Uterus (tissue), 4 donors: Measurements from ENCODE around the gene RELL1. TPM values are rescaled to one million over a fixed set of nuclear protein-coding genes. Genes with fewer than 3 reads are reported as not detected.

ENCODE experiments used
- DNase-seq, 2 donors: peaks; one replicate each; pipeline ENCODE4 v3.0.0-alpha.2; 2019 to 2020
- H3K27ac ChIP-seq, 2 donors: fragments of 200-600 bp; sonication (generic); 1 replicate in 1 of 2; 2 replicates in 1 of 2; pipeline ENCODE4 v1.5.1; 2016 to 2018
- H3K27me3 ChIP-seq, 2 donors: fragments of 200-600 bp; sonication (generic); one replicate each; pipeline ENCODE4 v1.5.1; 2018 to 2019; ENCODE audit warnings: control low read depth in 1 of 2
- H3K36me3 ChIP-seq, 2 donors: fragments of 200-600 bp; sonication (generic); one replicate each; pipeline ENCODE4 v1.5.1; 2019; ENCODE audit warnings: control low read depth in 1 of 2
- H3K4me1 ChIP-seq, 2 donors: fragments of 200-600 bp; sonication (generic); one replicate each; pipeline ENCODE4 v1.5.1; 2018 to 2019; ENCODE audit warnings: control low read depth in 1 of 2
- H3K4me3 ChIP-seq, 2 donors: fragments of 200-600 bp; sonication (generic); 1 replicate in 1 of 2; 2 replicates in 1 of 2; pipeline ENCODE4 v1.5.1; 2018 to 2019; ENCODE audit warnings: mild to moderate bottlenecking in 1 of 2
- H3K9me3 ChIP-seq, 2 donors: fragments of 200-600 bp; sonication (generic); one replicate each; pipeline ENCODE4 v1.5.1; 2019; ENCODE audit warnings: control low read depth in 1 of 2
- POLR2A ChIP-seq, 2 donors: fragments of 450-650 bp; IDR thresholded peaks; one replicate each; pipeline ENCODE4 v1.6.1; 2016; ENCODE audit warnings: antibody characterized with exemption in 2 of 2, mild to moderate bottlenecking in 1 of 2, moderate library complexity in 1 of 2
- intact Hi-C: fragments of 100-400 bp; cut with DNase I; formaldehyde crosslinking; loops from one replicate; pipeline ENCODE4 v1.15.1; 2023; ENCODE audit warnings: low total_unique reads
- total RNA-seq, 4 donors: library from RNA; depleted of rRNA in 3 of 4; stranded (reverse); fragments of >200 nt in 3 of 4; gene quantifications; one replicate each; pipeline versions ENCODE4 v1.1.0 to v1.2.4, GENCODE V29; 2014 to 2023
- TF ChIP-seq, protein P1 (sequence below), 4 experiments: fragments of 200-600 bp in 2 of 4; fragments of 450-650 bp in 2 of 4; sonication (generic) in 2 of 4; IDR thresholded peaks; one replicate each; pipeline ENCODE4 v1.5.1; 2016 to 2019; ENCODE audit warnings: antibody characterized with exemption in 4 of 4, mild to moderate bottlenecking in 2 of 4, moderate library complexity in 1 of 4
- donor health status: DM: yes; HTN: yes; CAD: no.

The RELL1 gene
- total RNA-seq, 4 donors from 2014 or later, result 21.2 to 64.0 (median 44.3) TPM

DNA sequence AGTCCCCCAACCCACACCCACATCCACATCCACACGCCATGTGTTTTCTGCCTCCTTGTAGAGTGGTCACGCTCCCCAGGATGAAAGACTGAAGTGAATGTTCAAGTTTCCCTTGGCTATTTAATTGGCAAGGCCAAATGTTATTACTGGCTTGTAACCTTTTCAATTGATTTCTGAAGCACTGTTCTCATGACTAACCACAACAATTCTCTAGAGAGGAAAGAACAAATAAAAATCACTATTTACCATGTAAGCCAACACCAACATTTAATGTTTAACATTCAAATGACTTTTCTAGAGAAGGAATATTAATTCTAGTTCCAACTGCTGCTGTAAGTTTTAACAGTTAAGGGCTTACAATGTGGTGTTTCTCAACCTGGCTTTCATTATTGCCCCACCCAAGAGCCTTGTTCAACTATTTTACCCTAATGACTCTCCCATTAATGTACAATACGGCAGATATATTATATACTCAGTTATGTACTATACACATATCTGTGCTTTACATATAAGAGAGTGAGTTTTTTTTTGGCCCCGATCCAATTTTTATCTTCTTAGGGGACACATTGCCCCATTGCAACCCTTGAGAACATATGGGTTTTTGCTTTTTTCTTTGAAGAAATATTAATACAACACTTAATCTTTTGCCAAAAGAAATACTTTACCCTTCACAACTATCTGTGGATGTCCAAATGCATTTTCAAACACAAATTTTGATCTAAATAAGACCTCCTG is 46.5 kb downstream of the RELL1 start:
- no peak overlapping the region for H3K27ac ChIP-seq
- intact Hi-C loops, result no loop called here

DNA sequence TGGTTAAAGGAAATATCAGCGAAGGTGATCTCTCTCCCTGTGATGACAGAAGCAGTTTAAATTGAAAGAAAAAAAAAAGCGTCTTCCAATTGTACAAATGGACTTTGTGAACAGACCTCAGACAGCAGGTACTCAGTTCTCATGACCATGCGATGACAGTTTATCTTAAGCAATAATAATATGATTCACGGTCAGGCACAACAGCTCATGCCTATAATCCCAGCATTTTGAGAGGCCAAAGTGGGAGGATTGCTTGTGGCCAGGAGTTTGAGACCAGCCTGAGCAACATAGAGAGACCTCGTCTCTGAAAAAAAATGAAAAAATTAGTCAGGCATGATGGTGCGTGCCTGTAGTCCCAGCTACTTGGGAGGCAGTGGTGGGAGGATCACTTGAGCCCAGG is 51.0 kb downstream of the RELL1 start:
- H3K27me3 ChIP-seq, result no peaks in the 10 kb centered on the region
- intact Hi-C loops, result no loop called here
- no peak overlapping the region for H3K4me3 ChIP-seq
- TF ChIP-seq, protein P1, sequence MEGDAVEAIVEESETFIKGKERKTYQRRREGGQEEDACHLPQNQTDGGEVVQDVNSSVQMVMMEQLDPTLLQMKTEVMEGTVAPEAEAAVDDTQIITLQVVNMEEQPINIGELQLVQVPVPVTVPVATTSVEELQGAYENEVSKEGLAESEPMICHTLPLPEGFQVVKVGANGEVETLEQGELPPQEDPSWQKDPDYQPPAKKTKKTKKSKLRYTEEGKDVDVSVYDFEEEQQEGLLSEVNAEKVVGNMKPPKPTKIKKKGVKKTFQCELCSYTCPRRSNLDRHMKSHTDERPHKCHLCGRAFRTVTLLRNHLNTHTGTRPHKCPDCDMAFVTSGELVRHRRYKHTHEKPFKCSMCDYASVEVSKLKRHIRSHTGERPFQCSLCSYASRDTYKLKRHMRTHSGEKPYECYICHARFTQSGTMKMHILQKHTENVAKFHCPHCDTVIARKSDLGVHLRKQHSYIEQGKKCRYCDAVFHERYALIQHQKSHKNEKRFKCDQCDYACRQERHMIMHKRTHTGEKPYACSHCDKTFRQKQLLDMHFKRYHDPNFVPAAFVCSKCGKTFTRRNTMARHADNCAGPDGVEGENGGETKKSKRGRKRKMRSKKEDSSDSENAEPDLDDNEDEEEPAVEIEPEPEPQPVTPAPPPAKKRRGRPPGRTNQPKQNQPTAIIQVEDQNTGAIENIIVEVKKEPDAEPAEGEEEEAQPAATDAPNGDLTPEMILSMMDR (IDR thresholded peaks at IDR 0.05), result no peak
- TF ChIP-seq POLR2A (IDR thresholded peaks at IDR 0.05), result no peak
- DNase-seq, result no peak
- no peak overlapping the region for H3K27ac ChIP-seq
- H3K9me3 ChIP-seq, result no peaks in the 10 kb centered on the region
- H3K4me1 ChIP-seq, result peaks cover 0 to 4% of the 10 kb centered on the region in 2 donors
- no peaks in the 10 kb centered on the region for H3K36me3 ChIP-seq

More for the DNA sequence above, 46.5 kb downstream of the RELL1 start:
- Histone ChIP-seq H3K4me1 (no peaks in the 10 kb centered on the region), H3K27me3 (no peaks in the 10 kb centered on the region), H3K4me3 (no peak overlapping the region), H3K9me3 (no peaks in the 10 kb centered on the region), H3K36me3 (no peaks in the 10 kb centered on the region)
- TF ChIP-seq, protein P1 (IDR thresholded peaks at IDR 0.05), result no peak
- TF ChIP-seq POLR2A (IDR thresholded peaks at IDR 0.05), result no peak
- DNase-seq, result no peak

DNA sequence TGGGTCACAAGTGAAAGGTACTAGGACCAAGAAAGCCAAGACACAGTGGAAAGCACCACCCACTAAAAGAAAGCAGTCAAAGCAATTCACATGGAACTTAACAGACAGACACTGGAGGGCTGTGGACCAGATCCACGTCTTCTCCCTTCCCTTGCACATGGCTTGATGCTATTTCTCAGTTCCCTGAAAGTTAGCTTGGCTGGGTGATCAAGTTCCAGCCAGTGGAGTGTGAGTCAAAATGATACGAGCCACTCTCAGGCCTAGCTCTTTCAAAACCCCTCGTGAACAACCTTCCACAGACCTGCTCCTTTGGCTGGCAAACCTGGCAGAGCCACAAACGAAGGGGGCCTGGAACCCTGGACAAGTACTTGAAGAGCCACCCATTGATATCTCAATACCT is 52.0 kb downstream of the RELL1 start:
- H3K27me3 ChIP-seq, result no peaks in the 10 kb centered on the region
- no peak overlapping the region for H3K27ac ChIP-seq
- TF ChIP-seq POLR2A (IDR thresholded peaks at IDR 0.05), result no peak
- TF ChIP-seq, protein P1 (IDR thresholded peaks at IDR 0.05), result no peak
- H3K9me3 ChIP-seq, result no peaks in the 10 kb centered on the region
- no peak for DNase-seq
- peaks cover 0 to 4% of the 10 kb centered on the region in 2 donors for H3K4me1 ChIP-seq
- no peaks in the 10 kb centered on the region for H3K36me3 ChIP-seq
- intact Hi-C loops, result no loop called here
- no peak overlapping the region for H3K4me3 ChIP-seq

DNA sequence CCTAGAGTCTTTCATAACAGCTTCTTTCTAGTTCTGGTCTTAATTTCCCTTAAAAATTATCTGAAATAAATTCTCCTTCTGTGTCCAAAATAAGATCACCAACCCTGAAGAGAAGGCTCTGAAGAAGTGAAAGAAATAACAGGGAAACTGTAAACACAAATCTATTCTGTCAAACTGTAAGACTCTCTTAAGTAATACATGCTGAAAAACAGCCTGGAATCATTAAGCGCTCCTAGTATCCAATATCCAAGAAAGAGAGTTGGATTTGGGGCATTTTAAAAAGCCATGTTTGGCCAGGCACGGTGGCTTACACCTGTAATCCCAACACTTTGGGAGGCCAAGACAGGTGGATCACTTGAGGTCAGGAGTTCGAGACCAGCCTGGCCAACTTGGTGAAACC is 53.3 kb downstream of the RELL1 start:
- Histone ChIP-seq H3K36me3 (no peaks in the 10 kb centered on the region), H3K27ac (peak overlapping the region; percentile 16 to 44), H3K9me3 (no peaks in the 10 kb centered on the region), H3K4me3 (no peak overlapping the region), H3K4me1 (peaks cover 0 to 4% of the 10 kb centered on the region in 2 donors), H3K27me3 (no peaks in the 10 kb centered on the region)
- intact Hi-C loops, result no loop called here
- no peak for TF ChIP-seq POLR2A (IDR thresholded peaks at IDR 0.05)
- TF ChIP-seq, protein P1 (IDR thresholded peaks at IDR 0.05), result no peak
- DNase-seq, result no peak

DNA sequence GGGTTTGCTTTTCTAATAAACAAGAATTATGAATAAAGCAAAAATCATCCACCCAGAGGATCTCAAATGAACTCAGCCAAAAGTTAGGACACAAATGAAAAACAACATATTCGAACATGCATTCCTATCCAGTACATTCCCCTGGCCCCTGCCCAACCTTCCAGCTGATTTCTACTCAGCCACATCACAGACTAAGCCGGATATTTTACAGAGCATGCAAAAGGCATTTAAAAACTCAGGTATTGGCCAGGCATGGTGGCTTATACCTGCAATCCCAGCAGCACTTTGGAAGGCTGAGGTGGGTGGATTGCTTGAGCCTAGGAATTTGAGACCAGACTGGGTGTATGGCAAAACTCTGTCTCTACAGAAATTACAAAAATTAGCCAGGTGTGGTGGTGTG is 54.6 kb downstream of the RELL1 start:
- peak; percentile 64 to 69 for DNase-seq
- Histone ChIP-seq H3K4me1 (peaks cover 0 to 4% of the 10 kb centered on the region in 2 donors), H3K27ac (peak overlapping the region; percentile 29 to 52), H3K9me3 (no peaks in the 10 kb centered on the region), H3K27me3 (no peaks in the 10 kb centered on the region), H3K36me3 (no peaks in the 10 kb centered on the region), H3K4me3 (no peak overlapping the region)
- TF ChIP-seq, protein P1 (IDR thresholded peaks at IDR 0.05), result no peak
- TF ChIP-seq POLR2A (IDR thresholded peaks at IDR 0.05), result no peak
- intact Hi-C loops, result no loop called here
